Loucy (cell line): ENCODE data around the gene SHB.

Experiments used
- EZH2phosphoT487 ChIP-seq: fragments of 200-600 bp; IDR thresholded peaks from 2 replicates; pipeline ENCODE4 v1.6.1; 2018; ENCODE audit warnings: antibody characterized with exemption, mild to moderate bottlenecking, moderate library complexity, borderline replicate concordance
- TF ChIP-seq, protein P1 (sequence below): fragments of 200-600 bp; sonication (generic); conservative IDR thresholded peaks from 2 replicates; pipeline ENCODE4 v1.5.1; 2014; ENCODE audit warnings: mild to moderate bottlenecking, antibody characterized with exemption, low read length

DNA sequence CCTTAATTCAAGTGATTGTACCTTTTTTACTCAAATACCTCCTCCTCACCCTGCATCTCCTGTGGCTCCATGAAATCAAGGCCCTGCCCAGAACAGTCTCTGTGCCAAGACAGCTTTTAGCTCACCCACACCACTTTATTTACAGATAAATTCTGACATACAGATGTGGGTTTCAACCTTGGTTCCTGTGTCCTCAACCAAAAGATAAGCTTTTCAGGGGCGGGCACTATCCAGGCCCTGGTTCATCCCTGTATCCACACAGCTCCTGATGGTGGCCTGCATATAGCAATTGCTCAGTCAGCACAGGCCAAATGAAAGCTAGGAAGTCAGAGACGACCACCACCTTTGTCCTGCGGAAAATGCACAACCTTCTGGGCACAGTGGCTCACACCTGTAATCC is 8.3 kb downstream of the SHB start:
- TF ChIP-seq, protein P1, sequence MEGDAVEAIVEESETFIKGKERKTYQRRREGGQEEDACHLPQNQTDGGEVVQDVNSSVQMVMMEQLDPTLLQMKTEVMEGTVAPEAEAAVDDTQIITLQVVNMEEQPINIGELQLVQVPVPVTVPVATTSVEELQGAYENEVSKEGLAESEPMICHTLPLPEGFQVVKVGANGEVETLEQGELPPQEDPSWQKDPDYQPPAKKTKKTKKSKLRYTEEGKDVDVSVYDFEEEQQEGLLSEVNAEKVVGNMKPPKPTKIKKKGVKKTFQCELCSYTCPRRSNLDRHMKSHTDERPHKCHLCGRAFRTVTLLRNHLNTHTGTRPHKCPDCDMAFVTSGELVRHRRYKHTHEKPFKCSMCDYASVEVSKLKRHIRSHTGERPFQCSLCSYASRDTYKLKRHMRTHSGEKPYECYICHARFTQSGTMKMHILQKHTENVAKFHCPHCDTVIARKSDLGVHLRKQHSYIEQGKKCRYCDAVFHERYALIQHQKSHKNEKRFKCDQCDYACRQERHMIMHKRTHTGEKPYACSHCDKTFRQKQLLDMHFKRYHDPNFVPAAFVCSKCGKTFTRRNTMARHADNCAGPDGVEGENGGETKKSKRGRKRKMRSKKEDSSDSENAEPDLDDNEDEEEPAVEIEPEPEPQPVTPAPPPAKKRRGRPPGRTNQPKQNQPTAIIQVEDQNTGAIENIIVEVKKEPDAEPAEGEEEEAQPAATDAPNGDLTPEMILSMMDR: no peak
- TF ChIP-seq EZH2phosphoT487: no peak
